Neural progenitor cell (in vitro differentiated cells): ENCODE measurements around the gene TRHDE. TPM values are rescaled to one million over a fixed set of nuclear protein-coding genes. Genes with fewer than 3 reads are reported as not detected.

Experiments
- DNase-seq: peaks from one replicate; pipeline ENCODE4 v3.0.0-alpha.2; 2016; ENCODE audit warnings: low spot score
- H2AFZ ChIP-seq: fragments of 200-600 bp; sonication (generic); replicated peaks from 2 replicates; pipeline ENCODE4 v1.6.1; 2016; ENCODE audit warnings: antibody characterized with exemption
- H3F3A ChIP-seq: fragments of 200-600 bp; sonication (generic); 2 replicates; pipeline ENCODE4 v1.6.1; 2016; ENCODE audit warnings: antibody characterized with exemption, low read depth
- H3K27ac ChIP-seq: fragments of 200-600 bp; sonication (generic); 2 replicates; pipeline ENCODE4 v1.5.1; 2016; ENCODE audit warnings: mild to moderate bottlenecking
- H3K27me3 ChIP-seq: fragments of 200-600 bp; sonication (generic); 2 replicates; pipeline ENCODE4 v1.6.1; 2016; ENCODE audit warnings: mild to moderate bottlenecking, moderate library complexity
- H3K36me3 ChIP-seq: fragments of 200-600 bp; sonication (generic); 2 replicates; pipeline ENCODE4 v1.5.1; 2016
- H3K4me1 ChIP-seq: fragments of 200-600 bp; sonication (generic); 2 replicates; pipeline ENCODE4 v1.6.1; 2016; ENCODE audit warnings: mixed run types
- H3K4me2 ChIP-seq: fragments of 200-600 bp; sonication (generic); 2 replicates; pipeline ENCODE4 v1.6.1; 2016
- H3K4me3 ChIP-seq: fragments of 200-600 bp; sonication (generic); 2 replicates; pipeline ENCODE4 v1.5.1; 2016
- H3K79me2 ChIP-seq: fragments of 200-600 bp; sonication (generic); 2 replicates; pipeline ENCODE4 v1.6.1; 2016; ENCODE audit warnings: low read depth
- H3K9ac ChIP-seq: fragments of 200-600 bp; sonication (generic); 2 replicates; pipeline ENCODE4 v1.6.1; 2016
- H3K9me3 ChIP-seq: fragments of 200-600 bp; sonication (generic); 2 replicates; pipeline ENCODE4 v1.5.1; 2016; ENCODE audit warnings: low read depth
- H4K20me1 ChIP-seq: fragments of 200-600 bp; sonication (generic); 2 replicates; pipeline ENCODE4 v1.6.1; 2016; ENCODE audit warnings: low read depth
- H3K27ac Mint-ChIP-seq: 3 replicates; pipeline ENCODE4 v1.8.0; 2021; ENCODE audit warnings: mixed read lengths
- H3K27me3 Mint-ChIP-seq: 2 replicates; pipeline ENCODE4 v1.8.0; 2022; ENCODE audit warnings: low read depth, mild to moderate bottlenecking, inconsistent platforms, moderate library complexity, mixed read lengths; ENCODE audit not compliant: insufficient read depth
- H3K36me3 Mint-ChIP-seq: 3 replicates; pipeline ENCODE4 v1.8.0; 2021; ENCODE audit warnings: mixed read lengths
- H3K4me1 Mint-ChIP-seq: 3 replicates; pipeline ENCODE4 v1.8.0; 2021; ENCODE audit warnings: mixed read lengths
- H3K4me3 Mint-ChIP-seq: 3 replicates; pipeline ENCODE4 v1.8.0; 2021; ENCODE audit warnings: mild to moderate bottlenecking, moderate library complexity, mixed read lengths
- H3K9me3 Mint-ChIP-seq: 3 replicates; pipeline ENCODE4 v1.8.0; 2020; ENCODE audit warnings: mixed read lengths
- EZH2 ChIP-seq: fragments of 200-600 bp; sonication (generic); IDR thresholded peaks from 2 replicates; pipeline ENCODE4 v1.6.1; 2017; ENCODE audit warnings: antibody characterized with exemption, mild to moderate bottlenecking, moderate library complexity
- EZH2phosphoT487 ChIP-seq: fragments of 200-600 bp; sonication (generic); IDR thresholded peaks from 2 replicates; pipeline ENCODE4 v1.6.1; 2017; ENCODE audit warnings: antibody characterized with exemption
- total RNA-seq: library from RNA; depleted of rRNA; stranded (reverse); fragments of >200 nt; gene quantifications from 2 replicates; pipeline ENCODE4 v1.2.3, GENCODE V29; 2015; ENCODE audit warnings: low replicate concordance
- TF ChIP-seq, protein P1 (sequence below): fragments of 200-600 bp; sonication (generic); IDR thresholded peaks from 2 replicates; pipeline ENCODE4 v1.5.1; 2017; ENCODE audit warnings: antibody characterized with exemption, mild to moderate bottlenecking

The TRHDE gene
- total RNA-seq, 1 donor from 2014 or later, result 4.5 TPM

GRCh38 chr12:72499244-72499643 lies 227.1 kb downstream of the TRHDE start:
- no peaks in the 10 kb centered on the region for H3K9me3 ChIP-seq
- no peaks in the 10 kb centered on the region for H3K27me3 ChIP-seq
- H3K4me1 ChIP-seq, result no peaks in the 10 kb centered on the region
- Mint-ChIP-seq H3K4me1 (no peaks in the 10 kb centered on the region), H3K27me3 (no peaks in the 10 kb centered on the region), H3K9me3 (peaks cover 2% of the 10 kb centered on the region), H3K36me3 (no peaks in the 10 kb centered on the region), H3K27ac (no peak overlapping the region), H3K4me3 (no peak overlapping the region)
- no peaks in the 10 kb centered on the region for H3K79me2 ChIP-seq
- H4K20me1 ChIP-seq, result no peaks in the 10 kb centered on the region
- TF ChIP-seq, protein P1, sequence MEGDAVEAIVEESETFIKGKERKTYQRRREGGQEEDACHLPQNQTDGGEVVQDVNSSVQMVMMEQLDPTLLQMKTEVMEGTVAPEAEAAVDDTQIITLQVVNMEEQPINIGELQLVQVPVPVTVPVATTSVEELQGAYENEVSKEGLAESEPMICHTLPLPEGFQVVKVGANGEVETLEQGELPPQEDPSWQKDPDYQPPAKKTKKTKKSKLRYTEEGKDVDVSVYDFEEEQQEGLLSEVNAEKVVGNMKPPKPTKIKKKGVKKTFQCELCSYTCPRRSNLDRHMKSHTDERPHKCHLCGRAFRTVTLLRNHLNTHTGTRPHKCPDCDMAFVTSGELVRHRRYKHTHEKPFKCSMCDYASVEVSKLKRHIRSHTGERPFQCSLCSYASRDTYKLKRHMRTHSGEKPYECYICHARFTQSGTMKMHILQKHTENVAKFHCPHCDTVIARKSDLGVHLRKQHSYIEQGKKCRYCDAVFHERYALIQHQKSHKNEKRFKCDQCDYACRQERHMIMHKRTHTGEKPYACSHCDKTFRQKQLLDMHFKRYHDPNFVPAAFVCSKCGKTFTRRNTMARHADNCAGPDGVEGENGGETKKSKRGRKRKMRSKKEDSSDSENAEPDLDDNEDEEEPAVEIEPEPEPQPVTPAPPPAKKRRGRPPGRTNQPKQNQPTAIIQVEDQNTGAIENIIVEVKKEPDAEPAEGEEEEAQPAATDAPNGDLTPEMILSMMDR, result no peak
- no peak for TF ChIP-seq EZH2
- TF ChIP-seq EZH2phosphoT487, result no peak
- H3K4me3 ChIP-seq, result no peak overlapping the region
- H3F3A ChIP-seq, result no peaks in the 10 kb centered on the region
- DNase-seq, result no peak
- no peak overlapping the region for H3K4me2 ChIP-seq
- no peak overlapping the region for H3K9ac ChIP-seq
- H2AFZ ChIP-seq, result no peak overlapping the region
- no peak overlapping the region for H3K27ac ChIP-seq
- no peaks in the 10 kb centered on the region for H3K36me3 ChIP-seq

GRCh38 chr12:72502546-72502945 lies 230.4 kb downstream of the TRHDE start:
- H3K9ac ChIP-seq, result no peak overlapping the region
- H3K4me3 ChIP-seq, result no peak overlapping the region
- no peak overlapping the region for H3K27ac Mint-ChIP-seq
- H3K9me3 ChIP-seq, result no peaks in the 10 kb centered on the region
- no peaks in the 10 kb centered on the region for H3K36me3 ChIP-seq
- H3F3A ChIP-seq, result no peaks in the 10 kb centered on the region
- H2AFZ ChIP-seq, result no peak overlapping the region
- no peaks in the 10 kb centered on the region for H3K27me3 ChIP-seq
- no peak for DNase-seq
- peaks cover 3% of the 10 kb centered on the region for H3K4me1 Mint-ChIP-seq
- H3K36me3 Mint-ChIP-seq, result no peaks in the 10 kb centered on the region
- no peaks in the 10 kb centered on the region for H4K20me1 ChIP-seq
- TF ChIP-seq EZH2 (no peak), EZH2phosphoT487 (no peak)
- TF ChIP-seq, protein P1, result no peak
- no peak overlapping the region for H3K4me2 ChIP-seq
- no peaks in the 10 kb centered on the region for H3K4me1 ChIP-seq
- H3K79me2 ChIP-seq, result no peaks in the 10 kb centered on the region
- peaks cover 9% of the 10 kb centered on the region for H3K9me3 Mint-ChIP-seq
- H3K27ac ChIP-seq, result no peak overlapping the region
- no peak overlapping the region for H3K4me3 Mint-ChIP-seq
- H3K27me3 Mint-ChIP-seq, result no peaks in the 10 kb centered on the region

DNA sequence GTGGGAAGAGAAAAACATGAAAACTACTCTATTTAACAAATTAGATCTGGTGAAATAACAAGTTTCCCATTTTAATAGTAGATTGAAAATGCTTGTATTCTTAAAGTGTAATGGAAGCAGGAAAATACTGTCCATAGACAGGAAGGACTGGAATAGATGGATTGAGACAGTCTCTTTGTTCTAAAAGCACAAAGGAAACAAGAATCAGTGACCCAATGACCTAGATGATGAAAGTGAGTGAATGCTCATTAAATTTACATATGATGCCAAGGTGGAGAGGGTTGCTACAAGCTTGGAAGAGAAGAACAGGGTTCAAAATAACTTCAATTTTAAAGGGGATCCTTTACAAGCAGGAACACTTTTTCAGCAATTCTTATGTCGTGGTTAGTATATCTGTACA lies 233.1 kb downstream of the TRHDE start:
- Histone ChIP-seq H3K4me2 (no peak overlapping the region), H4K20me1 (no peaks in the 10 kb centered on the region), H3K27me3 (no peaks in the 10 kb centered on the region), H3F3A (peaks cover 19% of the 10 kb centered on the region), H3K4me1 (peaks cover 9% of the 10 kb centered on the region), H3K79me2 (no peaks in the 10 kb centered on the region), H3K36me3 (no peaks in the 10 kb centered on the region), H2AFZ (no peak overlapping the region), H3K27ac (no peak overlapping the region), H3K9ac (no peak overlapping the region), H3K4me3 (no peak overlapping the region), H3K9me3 (no peaks in the 10 kb centered on the region)
- no peak for TF ChIP-seq EZH2
- TF ChIP-seq, protein P1, result no peak
- TF ChIP-seq EZH2phosphoT487, result no peak
- H3K27me3 Mint-ChIP-seq, result no peaks in the 10 kb centered on the region
- peaks cover 3% of the 10 kb centered on the region for H3K36me3 Mint-ChIP-seq
- H3K9me3 Mint-ChIP-seq, result peaks cover 9% of the 10 kb centered on the region
- DNase-seq, result no peak
- H3K27ac Mint-ChIP-seq, result no peak overlapping the region
- peaks cover 13% of the 10 kb centered on the region for H3K4me1 Mint-ChIP-seq
- H3K4me3 Mint-ChIP-seq, result no peak overlapping the region
